Right kidney (tissue), 1 donor: ENCODE results near the gene NAALAD2.

Experiments
- DNase-seq: peaks from one replicate; pipeline ENCODE4 v3.0.0-alpha.2; 2016

The NAALAD2 gene

GRCh38 chr11:90241414-90241813 lies 107.0 kb downstream of the NAALAD2 start:
- no peak for DNase-seq
